Panc1 (cell line): ENCODE data around the gene SLC17A7. TPM values are rescaled to one million over a fixed set of nuclear protein-coding genes. Genes with fewer than 3 reads are reported as not detected.

Experiments
- ATAC-seq: fragments of 200-7000 bp; cut with Tn5 transposase; 2 replicates; pipeline ENCODE4 v1.9.1; 2020; ENCODE audit warnings: mild to moderate bottlenecking, moderate library complexity
- BruUV-seq: library from RNA; stranded (reverse); fragments of 400-500 nt; replicated peaks from 2 replicates; lab custom pipeline; 2021; lab: Mats Ljungman, UMichigan
- CTCF ChIA-PET: fragments of 300-600 bp; sonication (Branson Sonifier 250); formaldehyde crosslinking; loops from one replicate; lab custom pipeline; 2022; ENCODE audit warnings: antibody characterized with exemption; lab: Charles Lee
- POLR2A ChIA-PET: fragments of 300-600 bp; sonication (Branson Sonifier 250); formaldehyde crosslinking; loops from one replicate; lab custom pipeline; 2022; ENCODE audit warnings: antibody characterized with exemption; lab: Charles Lee
- DNase-seq: peaks from one replicate; pipeline ENCODE4 v3.0.0-alpha.2; 2010; ENCODE audit warnings: low read depth, low spot score
- H3K27ac ChIP-seq: 2 replicates; pipeline ENCODE4 v1.5.1; 2011; ENCODE audit warnings: mild to moderate bottlenecking, low read length, inconsistent platforms
- H3K27me3 ChIP-seq: fragments of 200-500 bp; sonication (Bioruptor generic); 2 replicates; pipeline ENCODE4 v1.6.0; 2014; ENCODE audit warnings: low read length, inconsistent platforms; ENCODE audit not compliant: control insufficient read depth, insufficient read depth
- H3K36me3 ChIP-seq: fragments of 200-500 bp; sonication (Bioruptor generic); 2 replicates; pipeline ENCODE4 v1.5.1; 2014; ENCODE audit warnings: inconsistent platforms, mild to moderate bottlenecking, low read length, moderate library complexity; ENCODE audit not compliant: control insufficient read depth, insufficient read depth
- H3K4me1 ChIP-seq: 2 replicates; pipeline ENCODE4 v1.5.1; 2011; ENCODE audit warnings: inconsistent platforms, mild to moderate bottlenecking, low read length, moderate library complexity; ENCODE audit not compliant: control insufficient read depth, insufficient read depth
- H3K4me3 ChIP-seq, 2 experiments: 2 replicates each; pipeline ENCODE4 v1.5.1; 2011 to 2012; ENCODE audit warnings: low read depth in 2 of 2, low read length in 2 of 2, mild to moderate bottlenecking in 2 of 2, inconsistent platforms in 1 of 2, moderate library complexity in 1 of 2
- H3K9me3 ChIP-seq: fragments of 200-500 bp; sonication (Bioruptor generic); 2 replicates; pipeline ENCODE4 v1.5.1; 2014; ENCODE audit warnings: low read depth, mild to moderate bottlenecking, inconsistent platforms, low read length, moderate library complexity; ENCODE audit not compliant: control insufficient read depth, insufficient read depth
- POLR2AphosphoS5 ChIP-seq: IDR thresholded peaks from 2 replicates; pipeline ENCODE4 v1.6.1; 2012; ENCODE audit warnings: mild to moderate bottlenecking, low read depth, low read length, moderate library complexity
- REST ChIP-seq, 2 experiments: IDR thresholded peaks; 2 replicates each; pipeline ENCODE4 v1.6.1; 2011 to 2012; ENCODE audit warnings: low read depth in 2 of 2, control low read depth in 1 of 2, low read length in 1 of 2, mild to moderate bottlenecking in 1 of 2, moderate library complexity in 1 of 2; ENCODE audit not compliant: insufficient read depth in 1 of 2
- SIN3A ChIP-seq: IDR thresholded peaks from 2 replicates; pipeline ENCODE4 v1.6.1; 2012; ENCODE audit warnings: low read depth, mild to moderate bottlenecking, low read length, moderate library complexity, borderline replicate concordance; ENCODE audit not compliant: insufficient read depth
- TCF7L2 ChIP-seq: IDR thresholded peaks from 2 replicates; pipeline ENCODE4 v1.6.1; 2011; ENCODE audit warnings: mild to moderate bottlenecking, low read depth, low read length, inconsistent platforms
- in situ Hi-C: cut with HindIII; loops from 2 replicates; pipeline ENCODE4 v1.10.0; 2016; ENCODE audit warnings: low sequenced_read_pairs, low pct_unique_long_range_greater_than_20kb
- intact Hi-C: fragments of 100-400 bp; cut with micrococcal nuclease; formaldehyde crosslinking; loops from one replicate; pipeline ENCODE4 v1.10.0; 2022; ENCODE audit not compliant: unreplicated experiment
- total RNA-seq: library from RNA; stranded (reverse); gene quantifications from one replicate; pipeline ENCODE4 v1.2.1, GENCODE V29; 2021; ENCODE audit not compliant: unreplicated experiment
- TF ChIP-seq, protein P1 (sequence below): fragments of 450-650 bp; IDR thresholded peaks from 2 replicates; pipeline ENCODE4 v1.5.1; 2017; ENCODE audit warnings: mild to moderate bottlenecking

The SLC17A7 gene
- total RNA-seq, 1 experiment from 2014 or later: 1.2 TPM

- Histone ChIP-seq H3K9me3 (peaks cover 8% of the 10 kb centered on the region; the same call in 1 of the 2 replicates), H3K27me3 (no peaks in the 10 kb centered on the region), H3K4me1 (no peaks in the 10 kb centered on the region), H3K4me3 (no peak overlapping the region), H3K36me3 (no peaks in the 10 kb centered on the region), H3K27ac (no peak overlapping the region)
- CTCF ChIA-PET: no interaction called here
- intact Hi-C loops: no loop called here
- BruUV-seq: no TSS peak
- in situ Hi-C loops: no loop called here
- no peak for TF ChIP-seq REST (IDR thresholded peaks at IDR 0.05; ENCODE audit: insufficient read depth in 1 of 2, low read depth in 2 of 2, low read length in 1 of 2)
- no peak for TF ChIP-seq SIN3A
- TF ChIP-seq POLR2AphosphoS5: no peak
- TF ChIP-seq, protein P1, sequence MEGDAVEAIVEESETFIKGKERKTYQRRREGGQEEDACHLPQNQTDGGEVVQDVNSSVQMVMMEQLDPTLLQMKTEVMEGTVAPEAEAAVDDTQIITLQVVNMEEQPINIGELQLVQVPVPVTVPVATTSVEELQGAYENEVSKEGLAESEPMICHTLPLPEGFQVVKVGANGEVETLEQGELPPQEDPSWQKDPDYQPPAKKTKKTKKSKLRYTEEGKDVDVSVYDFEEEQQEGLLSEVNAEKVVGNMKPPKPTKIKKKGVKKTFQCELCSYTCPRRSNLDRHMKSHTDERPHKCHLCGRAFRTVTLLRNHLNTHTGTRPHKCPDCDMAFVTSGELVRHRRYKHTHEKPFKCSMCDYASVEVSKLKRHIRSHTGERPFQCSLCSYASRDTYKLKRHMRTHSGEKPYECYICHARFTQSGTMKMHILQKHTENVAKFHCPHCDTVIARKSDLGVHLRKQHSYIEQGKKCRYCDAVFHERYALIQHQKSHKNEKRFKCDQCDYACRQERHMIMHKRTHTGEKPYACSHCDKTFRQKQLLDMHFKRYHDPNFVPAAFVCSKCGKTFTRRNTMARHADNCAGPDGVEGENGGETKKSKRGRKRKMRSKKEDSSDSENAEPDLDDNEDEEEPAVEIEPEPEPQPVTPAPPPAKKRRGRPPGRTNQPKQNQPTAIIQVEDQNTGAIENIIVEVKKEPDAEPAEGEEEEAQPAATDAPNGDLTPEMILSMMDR: no peak
- no peak for TF ChIP-seq TCF7L2
- DNase-seq (no peak), ATAC-seq (no peak)
- POLR2A ChIA-PET: no interaction called here
These were observed 58.7 kb downstream of the SLC17A7 start for GRCh38 chr19:49382639-49383038.

GRCh38 chr19:49380391-49380790 is 60.9 kb downstream of the SLC17A7 start:
- no peak overlapping the region for H3K4me3 ChIP-seq
- BruUV-seq: no TSS peak
- H3K36me3 ChIP-seq: no peaks in the 10 kb centered on the region
- peaks cover 8% of the 10 kb centered on the region; the same call in 1 of the 2 replicates for H3K9me3 ChIP-seq
- H3K4me1 ChIP-seq: no peaks in the 10 kb centered on the region
- DNase-seq (no peak), ATAC-seq (no peak)
- TF ChIP-seq POLR2AphosphoS5 (no peak), TCF7L2 (no peak), SIN3A (no peak), REST (IDR thresholded peaks at IDR 0.05; ENCODE audit: insufficient read depth in 1 of 2, low read depth in 2 of 2, low read length in 1 of 2) (no peak)
- TF ChIP-seq, protein P1: no peak
- no peak overlapping the region for H3K27ac ChIP-seq
- POLR2A ChIA-PET: no interaction called here
- no peaks in the 10 kb centered on the region for H3K27me3 ChIP-seq
- in situ Hi-C loops (no loop called here), intact Hi-C loops (no loop called here)
- CTCF ChIA-PET: interaction anchor here (0.6 kb wide), 1 partner anchor 105 kb away, joined by 6 read pairs; no protein-coding TSS in a partner anchor
